SK-N-MC (cell line): ENCODE data around the gene PREX1.

ENCODE experiments used
- EZH2 ChIP-seq: fragments of 200-600 bp; sonication (generic); IDR thresholded peaks from one replicate; pipeline ENCODE4 v1.6.1; 2017; ENCODE audit warnings: antibody characterized with exemption
- POLR2AphosphoS5 ChIP-seq: IDR thresholded peaks from 2 replicates; pipeline ENCODE4 v1.6.1; 2012; ENCODE audit warnings: mild to moderate bottlenecking, low read depth, low read length, borderline replicate concordance

DNA sequence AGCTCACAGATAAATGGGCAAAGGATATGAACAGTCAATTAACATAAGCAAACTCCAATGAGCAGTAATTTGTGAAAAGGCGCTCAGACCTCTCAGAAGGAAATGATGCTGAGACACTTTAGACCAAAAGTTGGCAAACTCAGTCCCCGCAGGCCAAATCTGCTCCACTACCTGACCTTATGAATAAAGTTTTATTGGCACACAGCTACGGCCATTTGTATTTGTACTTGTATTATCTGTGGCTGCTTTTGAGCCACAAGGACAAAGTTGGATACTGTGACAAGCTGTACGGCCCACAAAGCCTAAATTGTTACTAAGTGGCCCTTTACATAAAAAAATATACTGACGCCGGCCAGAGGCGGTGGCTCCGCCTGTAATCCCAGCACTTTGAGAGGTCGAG lies 167.0 kb downstream of the PREX1 start:
- TF ChIP-seq POLR2AphosphoS5 = no peak
- TF ChIP-seq EZH2 = no peak
